ENCODE measurements around the gene BANP. TPM values are rescaled to one million over a fixed set of nuclear protein-coding genes. Genes with fewer than 3 reads are reported as not detected.
"Not testable (repeated sequence)": the region's sequence is repeated elsewhere in the genome, so short reads cannot be mapped to it uniquely, and the experiment has no call there.

Gene BANP
- total RNA-seq, 1 donor from 2014 or later, result 53.9 TPM

DNA sequence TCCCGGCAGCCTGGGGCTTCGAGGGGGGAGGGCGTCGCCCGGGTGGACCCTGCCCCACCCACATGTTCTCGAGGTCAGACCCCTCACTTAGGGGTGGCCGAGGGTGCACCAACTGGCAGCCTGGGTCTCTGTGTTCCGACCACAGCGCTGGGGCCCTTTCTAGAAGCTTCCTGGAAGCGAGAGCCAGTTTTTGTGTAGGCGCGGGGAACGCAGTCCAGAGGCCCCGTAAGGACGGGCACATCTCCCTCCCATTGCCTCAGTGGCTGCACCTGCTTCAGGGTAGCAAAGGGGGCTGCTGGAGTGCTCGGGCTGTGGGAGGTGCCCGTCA lies 148.3 kb downstream of the BANP start:
- TF ChIP-seq CTCF (IDR thresholded peaks at IDR 0.05; ENCODE audit: unreplicated experiment), result no peak
- no peaks in the 10 kb centered on the region for H3K9me3 Mint-ChIP-seq (ENCODE audit: low read depth)

DNA sequence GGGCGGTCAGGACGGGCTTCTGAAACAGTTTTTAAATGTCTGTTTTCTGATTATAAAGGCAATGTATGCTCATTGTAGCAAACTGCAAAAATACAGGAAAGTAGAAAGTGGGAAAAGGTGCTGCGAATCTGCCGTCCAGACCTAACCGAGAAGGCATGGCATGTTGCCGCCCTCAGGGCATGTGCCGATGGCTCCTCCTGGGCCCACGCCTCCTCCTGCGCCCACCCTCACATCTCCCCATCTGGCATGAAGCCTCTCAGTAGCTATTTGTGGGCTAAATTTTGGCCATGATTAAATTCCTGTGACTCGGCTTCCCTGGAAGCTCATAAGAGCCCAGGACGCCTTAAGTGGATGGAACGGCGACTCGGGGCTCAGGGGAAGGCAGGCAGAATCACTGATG lies 148.7 kb downstream of the BANP start:
- DNase-seq (ENCODE audit: low spot score, unreplicated experiment); H3K4me1 Mint-ChIP-seq (ENCODE audit: low read depth); H3K4me3 Mint-ChIP-seq (ENCODE audit: low read depth); H3K27ac Mint-ChIP-seq; H3K9me3 Mint-ChIP-seq (ENCODE audit: low read depth); H3K36me3 Mint-ChIP-seq (ENCODE audit: insufficient read depth): not testable (repeated sequence)
- peaks cover 12% of the 10 kb centered on the region for H3K27me3 Mint-ChIP-seq

More for the DNA sequence above, 148.3 kb downstream of the BANP start:
- Mint-ChIP-seq H3K4me1 (ENCODE audit: low read depth) (no peaks in the 10 kb centered on the region), H3K27ac (no peak overlapping the region), H3K4me3 (ENCODE audit: low read depth) (no peak overlapping the region), H3K27me3 (peaks cover 12% of the 10 kb centered on the region), H3K36me3 (ENCODE audit: insufficient read depth) (no peaks in the 10 kb centered on the region)
- DNase-seq (ENCODE audit: low spot score, unreplicated experiment), result no peak

DNA sequence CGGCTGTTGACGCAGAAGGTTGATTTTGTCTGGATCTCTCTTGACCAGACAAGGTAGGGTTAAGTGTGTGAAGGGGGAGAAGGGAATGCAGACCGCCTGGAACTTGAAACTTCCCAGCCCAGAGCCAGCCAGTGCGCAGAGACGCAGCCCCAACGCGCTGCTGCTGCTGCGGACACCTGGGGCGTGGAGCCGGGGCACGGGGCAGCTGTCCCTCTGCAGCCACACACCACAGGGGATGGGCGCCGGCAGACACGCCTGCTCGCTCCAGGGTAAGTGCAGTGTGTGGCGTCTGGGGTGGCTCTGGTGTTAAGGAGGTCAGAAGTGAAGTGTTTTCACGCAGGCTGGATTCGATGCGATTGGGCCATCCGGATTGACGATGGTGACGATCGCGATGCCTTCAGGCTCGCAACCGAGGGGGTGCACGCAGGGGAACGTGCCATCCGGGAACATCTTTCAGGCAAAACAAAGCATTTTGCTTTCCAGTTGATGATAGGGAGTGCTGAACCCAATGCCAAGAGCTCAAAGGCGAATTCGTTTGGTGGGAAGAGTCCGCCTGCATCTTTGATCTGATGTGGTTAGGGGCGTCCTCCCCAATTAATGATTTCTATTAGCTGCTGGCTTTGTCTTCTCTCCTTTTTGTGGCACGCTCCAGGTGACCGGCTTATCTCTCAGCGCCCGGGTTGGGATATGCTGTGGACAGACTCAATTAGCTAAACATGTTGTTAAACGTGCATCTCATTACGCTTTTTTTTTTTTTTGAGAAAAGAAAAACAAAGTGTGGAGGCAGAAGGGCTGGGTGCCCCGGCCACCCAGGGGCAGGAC lies 149.8 kb downstream of the BANP start:
- not testable (repeated sequence) for H3K4me1 Mint-ChIP-seq (ENCODE audit: low read depth); H3K4me3 Mint-ChIP-seq (ENCODE audit: low read depth); H3K9me3 Mint-ChIP-seq (ENCODE audit: low read depth); H3K36me3 Mint-ChIP-seq (ENCODE audit: insufficient read depth); H3K27ac Mint-ChIP-seq; DNase-seq (ENCODE audit: low spot score, unreplicated experiment)
- H3K27me3 Mint-ChIP-seq, result peaks cover 12% of the 10 kb centered on the region

- H3K27ac Mint-ChIP-seq; H3K9me3 Mint-ChIP-seq (ENCODE audit: low read depth); H3K36me3 Mint-ChIP-seq (ENCODE audit: insufficient read depth); DNase-seq (ENCODE audit: low spot score, unreplicated experiment); H3K4me1 Mint-ChIP-seq (ENCODE audit: low read depth); H3K4me3 Mint-ChIP-seq (ENCODE audit: low read depth): not testable (repeated sequence)
- peaks cover 12% of the 10 kb centered on the region for H3K27me3 Mint-ChIP-seq
Measured at GRCh38 chr16:88101623-88102105, 150.4 kb downstream of the BANP start.

GRCh38 chr16:88102597-88102996 lies 151.4 kb downstream of the BANP start:
- no peak overlapping the region for H3K27ac Mint-ChIP-seq
- peaks cover 18% of the 10 kb centered on the region for H3K27me3 Mint-ChIP-seq
- H3K4me3 Mint-ChIP-seq (ENCODE audit: low read depth), result no peak overlapping the region
- H3K9me3 Mint-ChIP-seq (ENCODE audit: low read depth), result no peaks in the 10 kb centered on the region
- H3K4me1 Mint-ChIP-seq (ENCODE audit: low read depth), result no peaks in the 10 kb centered on the region
- DNase-seq (ENCODE audit: low spot score, unreplicated experiment), result no peak
- no peaks in the 10 kb centered on the region for H3K36me3 Mint-ChIP-seq (ENCODE audit: insufficient read depth)
- no peak for TF ChIP-seq CTCF (IDR thresholded peaks at IDR 0.05; ENCODE audit: unreplicated experiment)

- peaks cover 21% of the 10 kb centered on the region for H3K27me3 Mint-ChIP-seq
- no peak overlapping the region for H3K4me3 Mint-ChIP-seq (ENCODE audit: low read depth)
- no peak overlapping the region for H3K27ac Mint-ChIP-seq
Measured at GRCh38 chr16:88103011-88103410, 151.8 kb downstream of the BANP start.

More at GRCh38 chr16:88103011-88103410, 151.8 kb downstream of the BANP start:
- no peaks in the 10 kb centered on the region for H3K9me3 Mint-ChIP-seq (ENCODE audit: low read depth)
- no peaks in the 10 kb centered on the region for H3K4me1 Mint-ChIP-seq (ENCODE audit: low read depth)
- no peak for TF ChIP-seq CTCF (IDR thresholded peaks at IDR 0.05; ENCODE audit: unreplicated experiment)
- no peaks in the 10 kb centered on the region for H3K36me3 Mint-ChIP-seq (ENCODE audit: insufficient read depth)
- DNase-seq (ENCODE audit: low spot score, unreplicated experiment), result no peak

All from progenitor cell of endocrine pancreas (in vitro differentiated cells).